K562 (cell line): ENCODE data around the gene COLEC12. TPM values are rescaled to one million over a fixed set of nuclear protein-coding genes. Genes with fewer than 3 reads are reported as not detected.

Experiments used
- CBFA2T3 ChIP-seq: fragments of 450-650 bp; IDR thresholded peaks from 2 replicates; pipeline ENCODE4 v1.6.1; 2017
- CC2D1A ChIP-seq: fragments of 450-650 bp; IDR thresholded peaks from 2 replicates; pipeline ENCODE4 v1.6.1; 2017; ENCODE audit warnings: mild to moderate bottlenecking
- DPF2 ChIP-seq: fragments of 450-650 bp; IDR thresholded peaks from 2 replicates; pipeline ENCODE4 v1.6.1; 2016
- ERF ChIP-seq: fragments of 450-650 bp; formaldehyde crosslinking; IDR thresholded peaks from 2 replicates; pipeline ENCODE4 v1.4.0; 2020; ENCODE audit warnings: mild to moderate bottlenecking, mixed read lengths
- FOXK1 ChIP-seq: sonication (generic); formaldehyde crosslinking; IDR thresholded peaks from 2 replicates; pipeline ENCODE4 v1.8.0; 2022; ENCODE audit warnings: missing genetic modification reagents, mild to moderate bottlenecking, borderline replicate concordance
- FUS ChIP-seq: fragments of 200-400 bp; formaldehyde crosslinking; optimal IDR thresholded peaks from 2 replicates; pipeline ENCODE3; 2017; ENCODE audit warnings: low read depth, low read length
- NBN ChIP-seq: fragments of 450-650 bp; IDR thresholded peaks from 2 replicates; pipeline ENCODE4 v1.6.1; 2016; ENCODE audit warnings: low read depth, mild to moderate bottlenecking
- NFXL1 ChIP-seq: fragments of 450-650 bp; formaldehyde crosslinking; IDR thresholded peaks from 2 replicates; pipeline ENCODE4 v1.4.0; 2021; ENCODE audit warnings: mild to moderate bottlenecking
- PRPF4 ChIP-seq: fragments of 200-400 bp; formaldehyde crosslinking; IDR thresholded peaks from one replicate; pipeline ENCODE4 v1.6.1; 2017; ENCODE audit warnings: low read length, low read depth, mild to moderate bottlenecking; ENCODE audit not compliant: insufficient read depth, poor library complexity, severe bottlenecking
- RB1 ChIP-seq: fragments of 450-650 bp; IDR thresholded peaks from 2 replicates; pipeline ENCODE4 v1.6.1; 2017; ENCODE audit warnings: low read depth, mild to moderate bottlenecking
- RFX5 ChIP-seq: IDR thresholded peaks from 2 replicates; pipeline ENCODE4 v1.6.1; 2011; ENCODE audit warnings: low read depth, mild to moderate bottlenecking, improper control_type of control experiment, low read length
- ZFP1 ChIP-seq: fragments of 450-650 bp; formaldehyde crosslinking; IDR thresholded peaks from 2 replicates; pipeline ENCODE4 v1.4.0; 2020; ENCODE audit warnings: mild to moderate bottlenecking, mixed read lengths
- ZNF12 ChIP-seq: sonication (generic); formaldehyde crosslinking; IDR thresholded peaks from 2 replicates; pipeline ENCODE4 v1.4.0; 2020; ENCODE audit warnings: mild to moderate bottlenecking, missing genetic modification reagents
- ZNF217 ChIP-seq: sonication (generic); formaldehyde crosslinking; IDR thresholded peaks from 2 replicates; pipeline ENCODE4 v1.8.0; 2022; ENCODE audit warnings: mild to moderate bottlenecking, missing genetic modification reagents
- ZNF584 ChIP-seq: fragments of 200-800 bp; sonication (Bioruptor generic); IDR thresholded peaks from 2 replicates; pipeline ENCODE4 v1.6.1; 2016; ENCODE audit warnings: low read depth, mild to moderate bottlenecking, missing genetic modification characterization, missing compliant biosample characterization
- polyA plus RNA-seq, 8 experiments: library from polyadenylated mRNA; depleted of rRNA in 4 of 8; stranded (reverse) in 5 of 8; unstranded in 3 of 8; fragments of >200 nt; fragmentation: Nextera tagmentation in 2 of 8; fragmentation: Illumina TruSeq in 1 of 8; extraction: Ambion mirVana in 2 of 8; extraction: Trizol in 1 of 8; gene quantifications; 2 replicates each; pipeline versions ENCODE4 v1.2.1 to v1.2.3, GENCODE V29; 2011 to 2014; ENCODE audit warnings: inconsistent platforms in 1 of 8, missing spikeins in 1 of 8
- total RNA-seq, 7 experiments: library from RNA; depleted of rRNA in 6 of 7; stranded (reverse); fragments of >200 nt in 6 of 7; fragmentation: Illumina TruSeq in 2 of 7; extraction: Trizol in 2 of 7; gene quantifications; 2 replicates each; pipeline versions ENCODE4 v1.2.1 to v1.2.3, GENCODE V29; 2011 to 2021; ENCODE audit warnings: low replicate concordance in 1 of 7
- TF ChIP-seq, protein P1 (sequence below), 2 experiments: fragments of 200-800 bp in 1 of 2; sonication (Bioruptor generic) in 1 of 2; sonication (generic) in 1 of 2; formaldehyde crosslinking in 1 of 2; IDR thresholded peaks in 1 of 2; conservative IDR thresholded peaks in 1 of 2; 2 replicates each; pipeline versions ENCODE4 v1.5.0 to v1.6.1; 2016 to 2020; ENCODE audit warnings: missing compliant biosample characterization in 1 of 2, missing genetic modification characterization in 1 of 2, missing genetic modification reagents in 1 of 2
- TF ChIP-seq, protein P2 (sequence below): sonication (generic); formaldehyde crosslinking; IDR thresholded peaks from 2 replicates; pipeline ENCODE4 v1.8.0; 2023; ENCODE audit warnings: missing genetic modification reagents, mild to moderate bottlenecking, borderline replicate concordance
- TF ChIP-seq, protein P3 (sequence below): fragments of 450-650 bp; conservative IDR thresholded peaks from 2 replicates; pipeline ENCODE4 v1.6.1; 2016; ENCODE audit warnings: missing genetic modification characterization, low read depth, mild to moderate bottlenecking, missing compliant biosample characterization, moderate library complexity
- TF ChIP-seq, protein P4 (sequence below): sonication (generic); formaldehyde crosslinking; IDR thresholded peaks from 2 replicates; pipeline ENCODE4 v1.5.0; 2020; ENCODE audit warnings: missing genetic modification reagents

COLEC12 gene
- total and polyA plus RNA-seq, 9 of the 15 experiments (the other 6 are each of a cell fraction or from before 2014, with no cell fraction given), result 0.04 TPM; not detected in 8

DNA sequence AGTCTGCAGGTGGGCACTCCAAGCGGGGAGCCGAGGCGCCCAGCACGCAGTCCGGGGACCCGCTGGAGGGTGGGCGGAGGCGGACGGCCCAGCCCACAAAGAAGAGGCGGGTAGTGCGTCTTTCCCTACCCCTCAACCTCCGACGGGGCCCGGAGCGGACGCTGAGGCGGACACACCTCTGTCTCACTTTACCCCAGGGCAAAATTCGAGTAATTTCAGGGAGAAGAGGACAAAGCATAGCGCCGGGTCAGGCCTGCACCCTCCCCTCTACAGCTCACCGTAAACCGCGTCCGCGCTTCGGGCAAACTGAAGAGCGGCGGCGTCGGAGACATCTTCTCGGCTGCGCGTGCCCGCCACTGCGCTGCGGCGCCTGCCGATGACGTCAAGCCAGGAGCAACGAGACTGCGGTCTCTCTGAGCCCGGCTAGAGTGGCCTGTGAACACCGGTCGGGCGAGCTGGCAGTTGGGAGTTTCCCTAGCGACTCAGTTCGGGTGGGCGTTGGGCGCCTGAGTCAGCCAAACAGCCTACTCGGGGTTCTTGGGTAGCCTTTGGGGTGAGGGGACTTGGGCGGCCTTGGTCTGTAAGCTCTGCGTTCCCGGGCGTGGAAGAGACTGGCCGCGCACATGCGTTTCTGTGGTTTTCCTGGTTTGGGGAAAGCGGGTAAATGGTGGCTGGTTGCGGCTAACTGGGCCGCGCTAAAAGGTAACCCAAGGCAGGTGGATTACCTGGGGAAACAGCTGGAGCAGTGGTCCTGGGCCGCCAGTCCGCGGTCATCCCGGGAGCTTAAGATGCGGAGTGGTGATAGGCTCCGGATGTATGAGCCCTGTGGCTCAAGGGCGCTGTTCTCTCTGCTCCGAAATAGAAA is 232.6 kb downstream of the COLEC12 start, which contains the start of gene THOC1 (continued):
- TF ChIP-seq, protein P1, sequence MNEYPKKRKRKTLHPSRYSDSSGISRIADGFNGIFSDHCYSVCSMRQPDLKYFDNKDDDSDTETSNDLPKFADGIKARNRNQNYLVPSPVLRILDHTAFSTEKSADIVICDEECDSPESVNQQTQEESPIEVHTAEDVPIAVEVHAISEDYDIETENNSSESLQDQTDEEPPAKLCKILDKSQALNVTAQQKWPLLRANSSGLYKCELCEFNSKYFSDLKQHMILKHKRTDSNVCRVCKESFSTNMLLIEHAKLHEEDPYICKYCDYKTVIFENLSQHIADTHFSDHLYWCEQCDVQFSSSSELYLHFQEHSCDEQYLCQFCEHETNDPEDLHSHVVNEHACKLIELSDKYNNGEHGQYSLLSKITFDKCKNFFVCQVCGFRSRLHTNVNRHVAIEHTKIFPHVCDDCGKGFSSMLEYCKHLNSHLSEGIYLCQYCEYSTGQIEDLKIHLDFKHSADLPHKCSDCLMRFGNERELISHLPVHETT (CRISPR knock-in tag; conservative IDR thresholded peaks at IDR 0.05 in 1 of 2, IDR thresholded peaks at IDR 0.05 in 1 of 2), result peak in 1 of 2 experiments; percentile 51; a peak in 1 of 4 replicates
- TF ChIP-seq ZNF584 (CRISPR knock-in tag) (no peak), ZFP1 (CRISPR knock-in tag) (no peak), ZNF12 (CRISPR knock-in tag) (peak; percentile 83), NBN (peak; percentile 89), ERF (CRISPR knock-in tag) (peak; percentile 67; the same call in 1 of the 2 replicates), RFX5 (peak; percentile 49; the same call in 1 of the 2 replicates), RB1 (peak; percentile 77), NFXL1 (CRISPR knock-in tag) (no peak), CBFA2T3 (no peak), FUS (no peak), PRPF4 (peak; percentile 74), ZNF217 (CRISPR knock-in tag) (no peak), FOXK1 (CRISPR knock-in tag) (peak; percentile 36; the same call in 1 of the 2 replicates), DPF2 (peak; percentile 79), CC2D1A (peak; percentile 32; the same call in 1 of the 2 replicates)
- TF ChIP-seq, protein P2, sequence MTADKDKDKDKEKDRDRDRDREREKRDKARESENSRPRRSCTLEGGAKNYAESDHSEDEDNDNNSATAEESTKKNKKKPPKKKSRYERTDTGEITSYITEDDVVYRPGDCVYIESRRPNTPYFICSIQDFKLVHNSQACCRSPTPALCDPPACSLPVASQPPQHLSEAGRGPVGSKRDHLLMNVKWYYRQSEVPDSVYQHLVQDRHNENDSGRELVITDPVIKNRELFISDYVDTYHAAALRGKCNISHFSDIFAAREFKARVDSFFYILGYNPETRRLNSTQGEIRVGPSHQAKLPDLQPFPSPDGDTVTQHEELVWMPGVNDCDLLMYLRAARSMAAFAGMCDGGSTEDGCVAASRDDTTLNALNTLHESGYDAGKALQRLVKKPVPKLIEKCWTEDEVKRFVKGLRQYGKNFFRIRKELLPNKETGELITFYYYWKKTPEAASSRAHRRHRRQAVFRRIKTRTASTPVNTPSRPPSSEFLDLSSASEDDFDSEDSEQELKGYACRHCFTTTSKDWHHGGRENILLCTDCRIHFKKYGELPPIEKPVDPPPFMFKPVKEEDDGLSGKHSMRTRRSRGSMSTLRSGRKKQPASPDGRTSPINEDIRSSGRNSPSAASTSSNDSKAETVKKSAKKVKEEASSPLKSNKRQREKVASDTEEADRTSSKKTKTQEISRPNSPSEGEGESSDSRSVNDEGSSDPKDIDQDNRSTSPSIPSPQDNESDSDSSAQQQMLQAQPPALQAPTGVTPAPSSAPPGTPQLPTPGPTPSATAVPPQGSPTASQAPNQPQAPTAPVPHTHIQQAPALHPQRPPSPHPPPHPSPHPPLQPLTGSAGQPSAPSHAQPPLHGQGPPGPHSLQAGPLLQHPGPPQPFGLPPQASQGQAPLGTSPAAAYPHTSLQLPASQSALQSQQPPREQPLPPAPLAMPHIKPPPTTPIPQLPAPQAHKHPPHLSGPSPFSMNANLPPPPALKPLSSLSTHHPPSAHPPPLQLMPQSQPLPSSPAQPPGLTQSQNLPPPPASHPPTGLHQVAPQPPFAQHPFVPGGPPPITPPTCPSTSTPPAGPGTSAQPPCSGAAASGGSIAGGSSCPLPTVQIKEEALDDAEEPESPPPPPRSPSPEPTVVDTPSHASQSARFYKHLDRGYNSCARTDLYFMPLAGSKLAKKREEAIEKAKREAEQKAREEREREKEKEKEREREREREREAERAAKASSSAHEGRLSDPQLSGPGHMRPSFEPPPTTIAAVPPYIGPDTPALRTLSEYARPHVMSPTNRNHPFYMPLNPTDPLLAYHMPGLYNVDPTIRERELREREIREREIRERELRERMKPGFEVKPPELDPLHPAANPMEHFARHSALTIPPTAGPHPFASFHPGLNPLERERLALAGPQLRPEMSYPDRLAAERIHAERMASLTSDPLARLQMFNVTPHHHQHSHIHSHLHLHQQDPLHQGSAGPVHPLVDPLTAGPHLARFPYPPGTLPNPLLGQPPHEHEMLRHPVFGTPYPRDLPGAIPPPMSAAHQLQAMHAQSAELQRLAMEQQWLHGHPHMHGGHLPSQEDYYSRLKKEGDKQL (CRISPR knock-in tag), result no peak
- TF ChIP-seq, protein P3, sequence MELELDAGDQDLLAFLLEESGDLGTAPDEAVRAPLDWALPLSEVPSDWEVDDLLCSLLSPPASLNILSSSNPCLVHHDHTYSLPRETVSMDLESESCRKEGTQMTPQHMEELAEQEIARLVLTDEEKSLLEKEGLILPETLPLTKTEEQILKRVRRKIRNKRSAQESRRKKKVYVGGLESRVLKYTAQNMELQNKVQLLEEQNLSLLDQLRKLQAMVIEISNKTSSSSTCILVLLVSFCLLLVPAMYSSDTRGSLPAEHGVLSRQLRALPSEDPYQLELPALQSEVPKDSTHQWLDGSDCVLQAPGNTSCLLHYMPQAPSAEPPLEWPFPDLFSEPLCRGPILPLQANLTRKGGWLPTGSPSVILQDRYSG (tag), result no peak
- TF ChIP-seq, protein P4, sequence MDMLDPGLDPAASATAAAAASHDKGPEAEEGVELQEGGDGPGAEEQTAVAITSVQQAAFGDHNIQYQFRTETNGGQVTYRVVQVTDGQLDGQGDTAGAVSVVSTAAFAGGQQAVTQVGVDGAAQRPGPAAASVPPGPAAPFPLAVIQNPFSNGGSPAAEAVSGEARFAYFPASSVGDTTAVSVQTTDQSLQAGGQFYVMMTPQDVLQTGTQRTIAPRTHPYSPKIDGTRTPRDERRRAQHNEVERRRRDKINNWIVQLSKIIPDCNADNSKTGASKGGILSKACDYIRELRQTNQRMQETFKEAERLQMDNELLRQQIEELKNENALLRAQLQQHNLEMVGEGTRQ (CRISPR knock-in tag), result no peak
